Renal cortical epithelial cell (primary cell): ENCODE data around the gene FRMD4A. TPM values are rescaled to one million over a fixed set of nuclear protein-coding genes. Genes with fewer than 3 reads are reported as not detected.

Experiments used
- DNase-seq: peaks from one replicate; pipeline ENCODE4 v3.0.0-alpha.2; 2011; ENCODE audit warnings: low read depth
- total RNA-seq: library from RNA; depleted of rRNA; stranded (reverse); fragments of >200 nt; gene quantifications from 2 replicates; pipeline ENCODE4 v1.2.3, GENCODE V29; 2014

FRMD4A gene
- total RNA-seq, 1 donor from 2014 or later, result 18.6 TPM

DNA sequence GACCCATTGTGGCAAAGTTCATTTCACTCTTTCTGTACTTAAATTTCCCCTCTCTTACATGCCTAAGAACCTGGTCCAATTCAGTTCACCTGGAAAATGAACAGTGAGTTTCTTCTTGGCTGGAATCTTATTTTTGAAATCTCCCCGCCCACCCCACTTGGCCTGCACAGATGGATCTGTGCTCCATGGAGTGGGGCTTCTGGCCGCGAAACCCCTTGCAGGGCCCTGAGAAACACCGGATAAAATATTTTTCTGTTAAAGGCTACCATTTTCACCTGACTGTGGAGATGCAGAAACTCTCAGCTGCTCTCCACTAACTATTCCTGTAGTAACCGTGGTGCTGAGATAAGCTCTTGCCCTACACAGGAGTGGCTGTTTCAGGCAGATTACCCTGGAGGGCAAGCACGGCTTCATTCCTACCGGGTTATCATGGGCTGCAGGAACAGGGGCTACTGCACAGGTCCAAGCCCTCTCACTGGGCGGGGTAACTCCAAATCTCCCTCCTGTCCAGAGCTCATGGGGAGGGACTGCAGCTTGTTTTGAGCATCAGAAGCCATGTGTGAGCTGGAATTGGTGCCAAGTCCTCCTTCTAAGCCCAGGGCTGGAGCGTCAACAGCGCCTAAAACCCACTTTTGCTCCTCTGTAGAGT, 625.1 kb downstream of the FRMD4A start:
- no peak for DNase-seq

DNA sequence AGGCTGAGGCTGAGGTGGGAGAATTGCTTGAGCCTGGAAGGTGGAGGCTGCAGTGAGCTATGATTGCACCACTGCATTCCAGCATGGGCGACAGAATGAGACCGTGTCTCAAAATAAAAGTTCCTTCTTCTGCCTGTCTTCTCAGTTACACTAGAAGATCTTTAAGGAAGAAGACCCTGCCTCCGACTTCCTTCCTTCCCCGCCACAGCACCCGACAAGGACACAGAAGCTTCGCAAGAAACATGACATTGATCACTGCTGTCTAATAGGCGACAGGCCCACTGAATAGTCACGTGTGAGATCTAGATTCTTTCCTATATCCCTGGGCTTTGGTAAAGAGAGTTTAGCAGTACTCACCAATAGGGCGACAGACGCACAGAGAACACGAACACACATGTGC, 625.8 kb downstream of the FRMD4A start:
- DNase-seq, result no peak

DNA sequence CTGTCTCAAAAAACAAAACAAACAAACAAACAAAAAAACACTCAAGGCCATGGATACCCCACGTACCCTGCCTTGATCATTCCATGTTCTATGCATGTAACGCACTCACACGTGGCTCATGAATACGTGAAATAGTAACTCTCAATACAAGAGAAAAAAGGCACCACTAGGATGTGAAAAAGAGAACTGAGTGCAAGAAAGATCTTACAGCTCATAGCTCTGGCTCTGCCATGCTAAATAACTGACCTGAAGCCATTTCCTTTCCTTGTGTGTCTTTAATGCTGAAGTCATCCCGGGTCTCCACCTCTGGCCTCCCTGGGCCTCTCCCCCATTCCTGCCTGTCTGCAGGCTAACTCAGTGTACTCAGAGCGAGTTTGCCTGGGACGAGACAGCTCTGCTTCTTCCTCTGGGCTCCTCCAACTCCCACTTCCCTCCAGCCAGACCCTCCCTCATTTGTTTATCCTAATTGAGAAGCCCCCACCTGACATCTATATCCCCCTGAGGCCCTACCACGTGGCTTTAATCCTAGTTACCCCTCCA, 626.7 kb downstream of the FRMD4A start:
- no peak for DNase-seq

GRCh38 chr10:13703101-13703818, 627.5 kb downstream of the FRMD4A start:
- no peak for DNase-seq

DNA sequence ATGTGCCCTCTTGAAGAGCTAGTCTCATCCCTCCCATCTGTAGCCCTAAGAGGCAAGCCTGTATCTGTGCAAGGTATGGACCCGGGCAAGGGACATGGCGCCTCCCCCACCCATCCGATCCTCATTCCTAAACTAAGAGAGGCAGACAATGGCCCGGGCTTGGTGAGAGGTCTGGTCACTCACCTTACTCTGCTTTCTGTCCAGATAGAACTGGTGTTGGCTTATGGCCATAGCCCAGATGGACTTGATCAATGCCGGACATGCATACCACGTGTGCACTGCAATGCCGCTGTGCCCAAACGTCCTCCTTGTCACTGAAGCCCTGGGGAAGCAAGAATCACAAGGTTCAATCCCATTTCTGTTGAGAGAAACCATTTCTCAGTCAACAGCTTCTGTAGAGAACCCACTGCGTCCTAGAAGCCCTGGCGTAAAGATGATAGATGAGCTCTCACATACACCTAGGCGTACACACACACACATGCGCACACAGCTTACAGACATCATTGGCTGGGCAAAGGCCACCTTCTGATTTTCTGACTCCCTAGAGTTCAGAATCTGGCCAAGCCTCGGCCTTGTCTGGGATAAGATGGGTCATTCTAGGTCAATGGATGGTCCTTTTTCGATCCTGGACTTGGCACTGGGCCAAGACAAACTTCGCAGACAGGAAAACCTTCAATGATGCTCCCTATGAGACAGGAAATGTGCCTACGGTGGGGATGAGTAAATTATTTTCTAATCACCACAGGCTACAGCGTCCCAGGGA, 629.4 kb downstream of the FRMD4A start:
- DNase-seq, result no peak

DNA sequence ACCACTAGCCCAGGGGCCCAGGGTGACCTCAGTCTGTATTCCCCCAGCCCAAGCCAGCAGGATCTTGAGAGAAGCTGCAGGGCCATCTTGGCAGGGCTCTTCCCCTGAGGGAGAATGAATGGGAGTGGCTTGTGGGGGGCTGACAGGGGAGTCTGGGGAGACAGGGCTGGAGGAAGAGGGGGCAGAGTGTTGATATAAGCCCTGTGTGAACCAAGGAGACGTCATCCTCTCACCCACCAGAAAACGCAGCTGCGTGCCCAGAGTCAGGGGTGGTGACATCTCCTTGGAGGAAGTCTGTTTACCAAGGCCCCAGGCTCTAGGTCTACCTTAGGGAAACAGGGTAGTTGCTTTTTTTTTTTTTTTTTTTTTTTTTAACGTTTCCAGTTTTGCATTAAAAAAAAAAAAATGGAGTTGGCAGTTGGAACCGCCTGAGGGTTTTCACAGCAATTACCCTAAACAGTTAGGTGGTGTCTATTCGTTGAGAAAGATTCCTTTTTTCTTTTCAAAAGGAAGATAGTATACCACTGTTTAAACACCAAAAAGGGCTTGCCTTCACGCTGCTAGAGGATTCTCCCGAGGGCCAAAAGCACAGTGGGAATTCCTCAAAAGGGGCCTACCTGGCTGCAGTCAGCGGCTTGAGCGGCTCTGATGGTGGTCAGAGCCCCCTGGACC, 630.1 kb downstream of the FRMD4A start:
- DNase-seq, result no peak

- no peak for DNase-seq
These were observed 631.5 kb downstream of the FRMD4A start for GRCh38 chr10:13699216-13699615.

- DNase-seq, result peak; percentile 32
These were observed 632.5 kb downstream of the FRMD4A start for GRCh38 chr10:13698217-13698616.

DNA sequence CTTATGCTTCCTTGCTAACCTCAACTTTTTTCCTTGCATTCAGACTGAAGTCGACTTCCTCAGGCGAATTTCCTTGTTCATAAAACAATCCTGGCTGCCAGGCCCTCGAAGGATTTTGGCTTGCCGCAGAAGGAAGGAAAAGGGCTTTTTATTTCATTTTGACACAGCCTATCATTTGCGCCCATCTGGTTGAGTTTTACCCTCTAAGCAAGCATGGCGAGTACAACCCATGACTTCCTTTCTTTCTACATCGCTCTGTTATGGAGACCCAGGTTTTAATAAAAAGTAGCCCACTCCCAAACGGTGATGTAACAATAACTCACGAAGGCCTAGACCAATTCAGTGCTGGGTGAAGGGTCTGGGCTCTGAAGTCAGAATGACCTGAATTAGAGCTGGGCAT, 634.7 kb downstream of the FRMD4A start:
- DNase-seq, result no peak

- DNase-seq, result no peak
These were observed 635.1 kb downstream of the FRMD4A start for GRCh38 chr10:13695588-13695987.

GRCh38 chr10:13693783-13694700, 636.7 kb downstream of the FRMD4A start:
- DNase-seq, result no peak

GRCh38 chr10:13690281-13690825, 640.4 kb downstream of the FRMD4A start:
- DNase-seq, result no peak

GRCh38 chr10:13686331-13686752, 644.4 kb downstream of the FRMD4A start:
- DNase-seq, result peak; percentile 77

DNA sequence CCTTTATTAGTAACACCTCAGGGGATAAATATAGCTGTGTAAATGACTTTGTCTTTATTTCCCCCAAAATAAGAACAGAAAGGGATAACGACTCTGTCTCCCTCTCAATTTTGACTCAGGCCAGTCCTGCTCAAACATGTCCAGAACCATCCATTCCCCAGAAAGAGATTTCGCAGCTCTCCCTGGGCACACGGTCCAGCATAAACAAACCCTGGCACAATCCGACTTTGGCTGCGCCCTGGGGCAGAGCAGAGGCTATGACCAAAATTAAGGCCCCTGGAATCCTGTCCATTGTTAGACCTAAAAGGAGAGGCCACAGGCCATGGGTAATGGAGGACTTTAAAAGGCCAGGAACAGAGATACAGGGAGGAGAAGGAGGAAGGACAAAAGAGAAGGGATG, 644.8 kb downstream of the FRMD4A start:
- no peak for DNase-seq

DNA sequence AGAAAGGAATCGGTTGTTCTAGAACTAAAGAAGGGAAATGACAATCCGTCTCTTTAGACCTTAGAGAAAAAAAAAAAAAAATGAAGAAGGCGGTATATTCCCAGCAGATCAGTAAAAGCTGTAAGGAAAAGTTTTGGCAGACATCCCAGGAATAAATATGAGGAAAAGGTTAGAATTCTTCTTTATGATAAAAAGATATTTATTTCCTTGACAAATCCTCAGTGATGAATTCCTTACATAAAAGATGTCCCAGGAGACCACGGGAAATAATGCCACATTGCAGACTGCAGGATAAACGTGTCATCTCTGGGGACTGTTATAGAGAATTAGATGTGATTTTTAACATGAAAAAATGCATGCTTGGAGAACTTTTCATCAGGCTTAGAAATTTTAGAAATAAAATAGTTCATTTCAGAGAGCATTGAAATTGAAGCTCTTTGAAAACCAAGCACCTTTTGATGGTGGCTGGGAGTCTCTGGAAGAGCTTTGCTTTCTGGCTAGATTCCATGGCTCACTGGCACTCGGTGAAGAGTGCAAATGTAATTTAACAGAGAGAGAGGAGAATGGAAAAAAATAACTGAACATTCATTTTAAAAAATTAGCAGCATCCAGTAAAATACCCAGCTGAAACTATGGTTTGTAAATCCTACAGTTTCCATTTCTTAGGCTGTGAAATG, 645.8 kb downstream of the FRMD4A start:
- no peak for DNase-seq

DNA sequence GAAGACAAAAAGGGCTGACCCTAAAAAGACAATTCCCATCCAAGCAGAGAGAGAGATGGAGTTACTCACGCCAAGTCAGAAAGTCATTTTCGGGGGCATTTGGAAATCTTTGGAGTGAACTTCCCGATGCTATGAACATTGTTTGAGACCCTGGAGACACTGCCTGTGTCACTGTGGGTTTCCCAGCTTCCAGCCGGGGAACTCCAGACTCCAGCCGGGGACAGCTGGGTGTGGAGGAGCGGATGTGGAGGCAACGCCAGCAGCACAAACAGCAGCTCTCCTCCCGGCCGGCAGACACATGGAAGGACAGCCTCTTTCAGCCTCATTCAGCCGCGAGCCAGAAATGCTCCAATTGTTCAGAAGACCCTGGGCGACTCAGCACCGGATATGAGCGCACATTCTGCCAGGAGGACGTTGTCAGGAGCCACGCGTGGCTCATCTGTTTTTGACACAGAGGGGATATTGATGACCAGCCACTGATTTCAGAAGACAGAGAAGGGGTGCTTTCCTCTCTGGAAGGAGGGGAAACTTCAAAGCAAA, 646.4 kb downstream of the FRMD4A start:
- no peak for DNase-seq

DNA sequence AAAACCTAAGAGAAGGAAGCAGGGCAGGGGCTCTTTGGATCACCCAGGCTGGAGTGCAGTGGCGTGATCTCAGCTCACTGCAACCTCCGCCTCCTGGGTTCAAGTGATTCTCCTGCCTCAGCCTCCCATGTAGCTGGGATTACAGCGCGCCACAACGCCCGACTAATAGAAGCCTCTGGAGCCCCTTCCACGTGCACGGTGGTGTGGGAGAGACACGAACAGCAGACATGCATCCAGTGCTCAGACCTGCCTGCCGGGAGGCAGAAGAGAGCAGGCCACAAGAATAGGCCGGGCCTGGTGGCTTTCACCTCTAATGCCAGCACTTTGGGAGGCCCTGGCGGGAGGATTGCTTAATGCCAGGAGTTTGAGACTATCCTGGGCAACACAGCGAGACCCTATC, 647.7 kb downstream of the FRMD4A start:
- no peak for DNase-seq

GRCh38 chr10:13681960-13682359, 648.8 kb downstream of the FRMD4A start:
- no peak for DNase-seq

DNA sequence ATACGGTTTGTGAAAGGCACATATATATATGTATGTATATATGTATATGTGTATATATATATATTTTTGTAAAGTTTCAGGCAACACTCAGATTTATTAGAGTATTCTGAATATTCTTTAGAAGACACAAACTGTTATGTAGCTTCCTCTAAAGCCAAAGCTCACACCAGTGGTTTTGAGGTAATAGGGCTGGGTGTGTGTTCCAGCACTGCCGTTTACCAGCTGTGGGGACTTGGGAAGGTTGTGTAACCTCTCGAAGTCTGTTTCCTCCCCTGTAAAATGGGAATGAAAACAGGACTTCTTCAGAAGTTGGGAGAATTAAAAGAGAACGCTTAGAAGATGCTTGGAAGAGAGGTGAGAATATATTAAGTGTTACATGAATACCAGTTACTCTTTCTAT, 649.2 kb downstream of the FRMD4A start:
- DNase-seq, result no peak

- DNase-seq, result peak; percentile 75
These were observed 649.6 kb downstream of the FRMD4A start for GRCh38 chr10:13681095-13681494.
